Astrocyte of the hippocampus (primary cell): ENCODE data around the gene C8G.

ENCODE experiments used
- DNase-seq: peaks from one replicate; pipeline ENCODE4 v3.0.0; 2011; ENCODE audit warnings: low read depth, low spot score

Gene C8G

DNA sequence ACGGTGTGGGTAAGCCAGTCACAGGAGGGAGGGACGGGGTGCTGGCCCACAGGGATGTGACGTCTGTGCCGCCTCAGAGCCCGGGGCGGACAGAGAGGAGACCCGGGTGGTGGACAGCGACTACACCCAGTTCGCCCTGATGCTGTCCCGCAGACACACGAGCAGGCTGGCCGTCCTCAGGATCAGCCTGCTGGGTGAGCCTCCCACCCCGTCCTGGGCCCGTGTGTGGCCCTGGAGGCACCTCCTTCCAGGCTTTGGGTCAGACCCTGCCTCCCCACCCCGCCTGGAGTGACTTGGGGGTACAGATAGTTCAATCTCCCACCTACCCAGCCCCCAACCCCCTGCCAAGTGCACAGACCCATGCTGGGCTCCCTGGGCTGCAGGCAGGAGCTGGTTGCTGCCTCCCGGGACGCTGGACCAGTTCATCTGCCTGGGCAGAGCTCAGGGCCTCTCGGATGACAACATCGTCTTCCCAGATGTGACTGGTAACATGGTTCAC is 8.8 kb downstream of the C8G start:
- no peak for DNase-seq

DNA sequence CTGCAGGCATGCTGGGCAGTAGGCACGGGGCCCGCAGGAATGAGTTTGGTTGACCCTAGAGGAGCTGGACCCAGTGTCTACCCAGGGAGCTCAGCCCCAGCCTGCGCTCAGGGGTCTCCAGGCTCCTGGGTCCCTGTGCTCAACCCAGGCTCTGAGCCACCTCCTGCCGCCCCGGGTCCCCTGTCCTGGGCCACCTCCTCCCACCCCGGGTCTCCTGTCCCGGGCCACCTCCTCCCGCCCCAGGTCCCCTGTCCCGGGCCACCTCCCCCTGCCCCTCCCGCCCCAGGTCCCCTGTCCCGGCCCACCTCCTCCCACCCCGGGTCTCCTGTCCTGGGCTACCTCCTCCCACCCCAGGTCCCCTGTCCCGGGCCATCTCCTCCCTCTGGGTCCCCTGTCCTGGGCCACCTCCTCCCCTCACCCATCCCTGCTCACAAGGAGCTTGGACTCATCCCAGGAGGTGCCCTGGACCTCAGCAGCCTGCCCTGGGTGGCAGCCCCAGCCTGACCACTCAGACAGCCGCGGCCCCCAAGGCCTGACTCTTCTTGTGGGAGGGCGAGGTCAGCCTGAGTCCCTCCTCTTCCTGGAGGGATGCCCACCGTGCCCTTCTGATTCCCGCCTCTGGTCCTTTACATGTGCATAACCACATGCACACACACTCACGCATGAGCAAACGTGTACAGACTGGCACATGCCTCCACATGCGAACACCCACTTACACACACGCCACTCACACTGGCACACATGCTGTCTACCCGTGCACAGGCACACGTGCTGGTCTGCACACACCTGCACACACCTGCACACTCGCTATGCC is 9.4 kb downstream of the C8G start:
- no peak for DNase-seq

DNA sequence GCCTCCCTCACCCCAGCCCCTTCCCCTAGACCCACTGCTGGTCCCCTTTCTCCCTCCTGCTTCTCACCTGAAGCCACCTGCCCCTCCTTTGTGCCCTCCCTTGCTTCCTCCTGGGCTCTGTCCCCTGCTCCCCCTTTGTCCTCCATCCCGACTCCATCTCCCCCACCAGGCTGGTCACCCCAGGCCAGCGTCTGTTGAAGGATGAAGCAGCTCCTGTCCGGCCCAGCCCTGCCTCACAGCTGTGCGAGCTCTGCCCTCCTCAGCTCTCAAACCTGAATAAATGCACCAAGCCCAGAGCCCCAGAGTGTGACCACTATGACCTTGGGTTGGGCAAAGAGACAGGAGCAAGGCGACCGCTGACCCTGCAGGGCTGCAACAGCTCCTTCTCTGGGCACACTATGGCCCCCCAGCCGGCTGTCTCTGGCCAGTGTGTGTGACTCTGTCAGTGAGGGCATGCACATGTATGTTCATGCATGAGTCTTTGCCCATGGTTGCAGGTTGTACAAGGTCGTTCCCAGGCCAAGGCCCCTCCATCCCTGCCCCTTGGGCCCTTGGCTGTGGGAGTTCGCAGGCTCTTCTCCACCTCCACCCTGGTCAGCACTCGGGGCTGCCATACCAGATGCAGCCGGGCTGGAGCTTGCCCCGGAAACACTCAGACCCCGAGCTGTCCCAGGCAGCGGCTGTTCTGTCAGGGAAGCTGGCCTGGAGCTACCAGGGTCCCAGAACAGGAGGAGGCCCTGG is 10.3 kb downstream of the C8G start:
- no peak for DNase-seq

DNA sequence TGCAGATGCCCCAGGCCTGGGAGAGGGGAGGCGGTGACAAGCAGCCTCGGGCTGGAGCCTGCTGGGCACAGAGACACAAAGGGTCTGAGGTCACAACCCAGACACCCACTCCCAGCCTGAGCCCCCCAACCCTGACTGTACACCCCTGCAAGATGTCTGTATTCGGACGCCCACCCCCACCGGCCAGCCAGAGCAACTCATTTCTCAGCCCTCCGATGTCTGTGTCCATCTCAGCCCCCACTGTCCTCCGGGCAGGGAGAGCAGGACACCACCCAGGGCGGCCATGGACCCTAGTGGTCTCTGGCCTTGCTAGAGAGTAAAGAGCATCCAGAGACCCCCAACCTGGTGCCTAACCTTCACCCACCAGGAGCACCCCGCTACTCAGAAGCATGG is 10.9 kb downstream of the C8G start:
- no peak for DNase-seq

DNA sequence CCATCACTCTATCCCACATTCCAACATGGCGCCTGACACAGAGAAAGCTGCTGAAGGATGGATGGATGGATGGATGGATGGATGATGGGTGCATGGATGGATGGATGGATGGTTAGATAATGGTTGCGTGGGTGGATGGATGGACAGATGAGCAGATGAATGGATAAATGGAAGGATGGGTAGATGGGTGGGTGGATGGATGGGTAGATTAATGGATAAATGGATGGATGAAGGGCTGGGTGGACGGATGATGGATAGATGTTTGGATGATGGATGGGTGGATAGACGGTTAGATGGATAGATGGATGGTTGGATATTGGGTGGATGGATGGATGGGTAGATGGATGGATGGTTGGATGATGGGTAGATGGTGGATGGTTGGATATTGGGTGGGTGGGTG is 11.6 kb downstream of the C8G start:
- DNase-seq: no peak

DNA sequence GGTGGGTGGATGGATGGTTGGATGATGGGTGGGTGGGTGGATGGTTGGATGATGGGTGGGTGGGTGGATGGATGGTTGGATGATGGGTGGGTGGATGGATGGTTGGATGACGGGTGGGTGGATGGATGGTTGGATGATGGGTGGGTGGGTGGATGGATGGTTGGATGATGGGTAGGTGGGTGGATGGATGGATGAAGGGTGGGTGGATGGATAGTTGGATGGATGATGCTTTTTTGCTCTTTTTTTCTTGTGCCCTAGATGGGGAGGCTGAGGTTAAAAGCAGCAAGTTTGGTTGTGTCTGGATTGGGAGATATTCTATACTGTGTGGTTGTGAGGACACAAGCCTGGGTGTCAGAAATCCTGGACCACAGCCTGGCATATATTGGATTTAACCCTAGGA is 12.4 kb downstream of the C8G start:
- DNase-seq: no peak

DNA sequence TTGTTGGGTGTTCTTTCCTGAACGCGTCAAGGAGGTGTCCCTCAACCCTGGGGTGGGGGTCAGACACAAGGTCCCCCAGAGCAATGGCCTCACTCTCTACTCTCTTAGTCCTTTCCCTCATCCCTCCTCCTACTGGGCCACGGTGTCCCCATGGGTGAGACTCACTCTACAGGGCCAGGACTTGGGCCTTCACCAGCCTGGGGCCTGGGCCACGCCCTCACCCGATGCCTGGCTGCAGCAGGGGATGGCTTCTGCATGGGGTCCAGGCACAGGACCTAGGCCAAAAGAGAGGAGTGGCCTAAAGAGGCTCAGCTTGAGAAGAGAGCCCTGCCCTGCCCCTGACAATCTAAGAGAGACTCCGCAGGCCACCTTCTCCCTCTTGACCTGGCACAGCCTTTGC is 12.9 kb downstream of the C8G start:
- no peak for DNase-seq

DNA sequence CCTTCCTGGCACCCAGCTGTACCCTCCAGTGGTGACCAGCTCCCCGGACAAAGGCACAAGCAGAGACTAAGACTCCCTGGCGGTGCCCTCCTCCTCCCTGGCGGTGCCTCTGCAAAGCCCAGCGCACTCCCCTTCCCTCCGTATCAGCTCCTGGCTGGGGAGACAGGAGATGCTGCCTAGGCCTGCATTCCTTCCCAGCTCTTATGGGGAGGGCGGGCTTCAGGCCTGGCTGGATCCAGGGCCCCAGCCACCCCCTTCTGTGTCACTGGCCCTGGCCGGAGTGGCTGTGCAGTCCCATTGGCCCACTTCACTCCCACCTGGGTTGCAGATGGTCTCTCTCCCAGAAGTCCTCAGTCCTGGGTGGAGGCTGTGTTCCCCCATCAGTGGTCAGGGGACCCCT is 13.4 kb downstream of the C8G start:
- DNase-seq: no peak

DNA sequence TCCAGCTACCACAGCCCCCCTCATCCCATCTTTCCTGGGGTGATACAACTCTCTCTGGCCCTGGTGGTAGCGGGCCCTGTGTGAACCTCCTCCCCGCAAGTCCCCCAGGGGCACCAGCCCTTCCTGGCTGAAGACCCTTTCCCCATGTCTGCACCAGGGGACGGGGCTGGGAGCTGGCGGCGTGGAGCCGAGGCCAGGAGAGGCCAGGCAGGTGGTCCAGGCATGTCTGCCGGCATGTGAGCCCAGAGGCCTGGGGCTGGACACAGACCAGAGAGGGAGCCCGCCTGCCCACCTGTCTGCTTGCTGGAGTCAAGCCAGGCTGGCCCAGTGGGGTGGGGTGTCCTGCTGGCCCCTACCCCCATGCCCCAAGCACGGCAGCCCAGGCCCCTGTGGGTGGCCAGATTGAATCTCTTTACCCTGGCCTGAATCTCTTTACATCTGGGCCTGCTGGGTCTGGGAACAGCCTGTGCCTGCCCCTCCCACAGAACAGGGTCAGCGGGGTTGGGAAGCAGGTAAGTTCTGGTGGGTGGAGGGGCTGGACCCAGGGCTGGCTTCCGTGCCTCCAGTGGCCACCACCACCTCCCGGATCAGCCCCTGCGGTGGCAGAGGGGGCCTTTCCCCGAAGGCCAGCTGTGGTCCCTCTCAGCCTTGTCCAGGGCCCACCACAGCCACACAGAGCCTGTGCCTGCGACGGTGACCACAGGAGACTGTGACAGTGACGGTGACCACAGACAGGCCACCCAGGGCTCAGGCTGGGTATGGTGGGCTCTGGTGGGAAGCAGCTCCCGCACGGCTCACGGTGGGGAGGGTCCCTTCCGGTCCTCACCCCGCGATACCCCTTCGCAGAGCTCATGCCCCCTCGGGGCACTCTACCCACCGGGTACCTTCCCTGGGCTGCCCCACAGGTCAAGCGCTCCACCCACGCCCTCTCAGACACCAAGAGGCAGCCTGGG is 14.1 kb downstream of the C8G start:
- no peak for DNase-seq

DNA sequence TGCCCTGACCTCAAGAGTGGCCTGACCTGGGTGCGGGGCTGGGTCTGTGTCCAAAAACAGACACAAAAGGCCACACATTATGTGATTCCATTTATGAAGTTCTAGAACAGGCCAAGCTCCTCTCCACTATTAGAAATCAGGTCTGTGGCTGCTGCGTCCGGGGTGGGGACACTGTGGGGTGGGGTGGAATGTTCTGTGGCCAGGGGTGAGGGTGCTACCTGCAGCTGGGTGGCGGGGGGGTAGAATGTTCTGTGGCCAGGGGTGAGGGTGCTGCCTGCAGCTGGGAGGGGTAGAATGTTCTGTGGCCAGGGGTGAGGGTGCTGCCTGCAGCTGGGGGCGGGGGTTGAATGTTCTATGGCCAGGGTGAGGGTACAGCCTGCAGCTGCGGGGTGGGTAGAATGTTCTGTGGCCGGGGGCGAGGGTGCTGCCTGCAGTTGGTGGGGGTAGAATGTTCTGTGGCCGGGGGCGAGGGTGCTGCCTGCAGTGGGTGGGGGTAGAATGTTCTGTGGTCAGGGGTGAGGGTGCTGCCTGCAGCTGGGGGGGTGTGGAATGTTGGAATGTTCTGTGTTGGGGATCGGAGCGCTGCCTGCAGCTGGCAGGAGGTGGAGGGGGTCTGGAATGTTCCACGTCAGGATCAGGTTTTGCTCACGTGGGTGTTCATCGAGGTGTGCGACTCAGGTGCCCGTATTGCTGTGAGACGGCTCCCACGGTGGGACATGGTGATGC is 15.3 kb downstream of the C8G start:
- peak; percentile 56 for DNase-seq

DNA sequence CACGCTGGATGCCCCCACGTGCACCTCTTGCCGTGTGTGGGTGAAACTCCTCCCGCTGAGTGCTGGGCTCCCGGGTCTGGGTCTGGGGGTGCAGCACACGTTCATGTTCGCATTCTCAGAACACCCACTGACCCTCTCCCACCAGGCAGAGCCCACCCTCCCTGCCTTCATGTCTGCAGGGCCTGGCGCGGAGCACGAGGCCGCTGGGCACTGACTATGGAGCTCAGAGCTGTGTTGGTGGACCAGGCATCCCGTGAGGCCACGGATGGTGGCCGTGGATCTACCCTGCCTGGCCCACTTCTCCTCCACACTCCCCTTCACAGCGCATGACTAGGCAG is 15.9 kb downstream of the C8G start:
- no peak for DNase-seq

DNA sequence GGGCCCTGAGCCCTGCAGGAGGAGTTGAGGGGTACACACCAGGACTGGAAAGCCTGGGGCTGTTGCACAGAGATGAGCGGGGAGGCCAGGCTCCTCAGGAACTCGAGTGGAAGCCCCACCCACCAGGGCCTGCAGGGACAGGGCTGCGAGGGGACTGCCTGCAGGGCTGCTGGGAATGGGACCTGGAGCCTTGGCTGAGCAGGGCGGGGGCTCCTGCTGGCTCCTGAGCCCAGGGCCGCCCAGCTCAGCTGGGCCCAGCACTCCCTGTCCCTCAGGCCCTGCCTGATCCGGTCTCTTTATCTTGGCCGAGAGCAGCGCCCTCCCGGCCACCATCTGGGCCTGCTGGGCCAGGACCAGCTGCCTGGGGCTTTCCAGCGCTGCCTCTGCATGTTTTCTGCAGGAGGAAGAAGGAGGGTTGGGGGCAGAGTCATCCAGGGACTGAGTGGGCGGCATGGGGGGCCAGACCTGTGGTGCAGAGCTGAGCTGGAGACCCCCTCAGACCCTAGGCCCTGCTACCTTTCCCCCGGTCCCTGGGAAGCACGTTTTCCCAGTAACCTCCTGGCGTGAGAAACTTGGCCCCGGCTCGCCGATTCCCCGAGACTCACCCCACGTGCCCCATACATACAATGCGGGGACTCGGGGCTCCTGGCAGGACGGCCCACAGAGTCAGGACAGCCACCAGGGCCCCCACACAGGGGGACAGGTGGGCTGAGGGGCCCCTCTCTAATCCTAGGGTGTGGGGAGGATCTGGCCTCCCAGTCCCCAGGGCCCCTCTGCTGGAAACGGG is 16.4 kb downstream of the C8G start:
- DNase-seq: no peak

DNA sequence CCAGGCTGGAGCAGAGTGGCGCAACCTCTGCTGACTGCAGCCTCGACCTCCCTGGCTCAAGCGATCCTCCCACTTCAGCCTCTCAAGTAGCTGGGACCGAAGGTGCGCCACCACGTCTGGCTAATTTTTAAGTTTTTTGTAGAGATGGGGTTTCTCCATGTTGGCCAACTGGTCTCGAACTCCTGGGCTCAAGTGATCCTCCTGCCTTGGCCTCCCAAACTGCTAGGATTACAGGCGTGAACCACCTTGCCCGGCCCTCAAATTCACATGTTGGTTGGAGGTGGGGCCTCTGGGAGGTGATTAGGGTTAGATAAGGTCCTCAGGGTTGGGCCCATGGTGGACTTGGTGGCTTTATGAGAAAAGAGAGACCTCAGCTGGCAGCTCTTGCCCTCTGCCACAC is 17.1 kb downstream of the C8G start:
- no peak for DNase-seq

DNA sequence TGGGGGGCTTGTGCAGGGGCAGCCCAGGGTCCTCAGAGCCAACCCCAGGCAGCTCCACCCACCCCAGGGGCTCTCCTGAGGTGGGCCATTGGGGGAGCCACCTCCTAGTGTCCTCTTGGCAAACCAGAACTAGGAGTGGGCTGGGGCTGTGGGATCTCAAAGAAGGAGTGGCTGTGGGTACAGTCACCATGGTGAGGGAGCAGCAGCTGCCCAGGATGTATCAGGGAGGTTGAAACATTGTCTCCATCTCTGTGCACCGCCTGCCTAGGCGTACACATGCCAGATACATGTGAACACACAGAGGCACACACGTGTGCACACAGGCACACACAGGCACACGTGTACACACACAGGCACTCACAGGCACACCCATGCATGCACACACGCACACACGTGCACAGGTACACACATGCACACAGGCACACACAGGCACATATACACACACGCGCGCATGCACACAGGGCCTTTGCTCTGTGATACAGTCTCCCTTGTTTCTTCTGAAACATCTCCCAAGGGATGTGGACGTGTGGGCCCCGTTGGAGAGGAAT is 17.7 kb downstream of the C8G start:
- DNase-seq: no peak

DNA sequence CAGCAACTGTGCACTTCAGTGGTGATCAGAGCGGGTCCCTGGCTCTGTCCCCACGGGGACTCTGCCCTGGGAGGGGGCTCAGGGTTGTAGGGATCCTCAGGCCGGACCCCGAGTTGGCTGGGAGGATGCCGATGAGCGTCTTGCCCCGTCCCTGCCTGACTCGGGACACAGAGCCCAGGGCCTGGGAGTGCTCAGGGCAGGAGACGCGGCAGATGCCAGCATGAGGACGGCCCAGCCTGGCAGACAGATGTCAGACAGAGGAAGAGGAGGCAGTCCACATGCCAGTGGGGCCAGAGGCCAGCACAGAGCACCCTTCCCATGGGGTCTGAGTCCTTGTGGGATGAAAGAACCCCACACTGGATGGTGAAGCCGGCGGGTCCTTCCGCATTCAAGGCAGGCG is 18.3 kb downstream of the C8G start:
- no peak for DNase-seq

DNA sequence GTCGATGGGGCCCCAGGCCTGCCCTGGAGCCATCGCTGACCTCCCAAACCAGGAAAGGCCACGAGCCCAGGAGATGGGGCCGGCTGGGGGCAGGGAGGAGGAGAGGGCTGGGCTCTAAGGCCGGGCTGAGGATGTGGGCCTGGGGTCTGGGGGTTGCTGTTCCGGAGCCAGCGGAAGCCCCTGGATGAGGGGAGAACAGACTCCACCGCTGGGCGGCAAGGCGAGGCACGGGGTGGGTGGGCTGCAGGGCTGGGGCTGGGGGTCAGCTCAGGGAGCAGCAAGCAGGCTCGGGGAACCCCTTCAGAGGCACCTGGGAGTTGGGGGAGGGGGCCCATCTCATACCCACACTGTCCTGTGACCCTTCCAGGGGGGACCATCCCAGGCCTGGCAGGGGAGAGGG is 18.7 kb downstream of the C8G start:
- DNase-seq: no peak

DNA sequence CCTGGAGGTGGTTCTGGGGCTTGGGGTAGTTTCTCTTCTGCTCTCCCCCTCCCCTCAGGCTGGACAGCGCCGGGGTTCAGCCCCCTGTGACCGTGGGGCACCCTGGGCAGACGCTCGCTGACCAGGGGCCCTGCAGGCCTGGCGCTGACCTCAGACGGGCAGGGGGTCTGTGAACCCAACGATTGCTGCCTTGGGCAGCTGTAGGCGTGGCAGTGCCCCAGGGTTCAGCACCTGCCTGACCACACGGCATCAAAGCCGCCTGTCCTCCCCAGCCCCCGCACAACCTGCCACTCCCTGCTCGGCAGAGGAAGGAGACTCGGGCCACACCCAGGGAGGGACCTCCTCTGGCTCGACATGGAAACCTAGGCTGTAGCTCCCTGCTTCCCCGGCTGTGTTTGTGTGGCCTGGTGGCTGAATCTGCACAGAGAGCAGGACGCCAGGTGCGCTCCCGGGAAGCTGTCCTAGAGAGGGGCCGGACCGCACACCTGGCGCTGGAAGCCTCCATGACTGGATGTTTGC is 19.2 kb downstream of the C8G start:
- no peak for DNase-seq

DNA sequence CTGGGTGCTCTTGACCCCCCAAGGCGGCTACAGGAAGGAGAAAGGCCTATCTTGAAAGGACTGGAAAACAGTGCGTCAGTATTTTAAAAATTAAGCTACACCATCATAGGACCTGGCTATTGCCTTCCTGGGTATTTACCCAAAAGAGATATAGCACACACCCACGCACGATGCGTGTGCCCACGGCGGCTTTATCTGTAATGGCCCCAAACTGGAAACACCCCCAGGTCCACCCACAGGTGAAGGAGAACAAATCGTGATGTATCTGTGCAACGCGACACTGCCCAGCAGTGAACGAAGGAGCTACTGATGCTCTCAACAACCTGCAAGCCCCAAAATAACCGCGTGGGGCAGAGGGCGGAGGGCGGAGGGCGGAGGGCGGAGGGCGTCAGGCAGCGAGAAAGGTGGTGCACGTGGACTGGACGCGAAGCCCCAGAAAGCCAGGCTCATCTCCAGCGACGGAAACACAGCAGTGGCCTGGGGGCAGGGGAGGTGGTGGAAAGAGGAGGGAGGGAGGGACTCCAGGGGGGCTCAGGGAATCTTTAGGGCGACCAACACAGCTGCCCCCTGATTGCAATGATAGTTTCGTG is 19.9 kb downstream of the C8G start:
- DNase-seq: no peak

DNA sequence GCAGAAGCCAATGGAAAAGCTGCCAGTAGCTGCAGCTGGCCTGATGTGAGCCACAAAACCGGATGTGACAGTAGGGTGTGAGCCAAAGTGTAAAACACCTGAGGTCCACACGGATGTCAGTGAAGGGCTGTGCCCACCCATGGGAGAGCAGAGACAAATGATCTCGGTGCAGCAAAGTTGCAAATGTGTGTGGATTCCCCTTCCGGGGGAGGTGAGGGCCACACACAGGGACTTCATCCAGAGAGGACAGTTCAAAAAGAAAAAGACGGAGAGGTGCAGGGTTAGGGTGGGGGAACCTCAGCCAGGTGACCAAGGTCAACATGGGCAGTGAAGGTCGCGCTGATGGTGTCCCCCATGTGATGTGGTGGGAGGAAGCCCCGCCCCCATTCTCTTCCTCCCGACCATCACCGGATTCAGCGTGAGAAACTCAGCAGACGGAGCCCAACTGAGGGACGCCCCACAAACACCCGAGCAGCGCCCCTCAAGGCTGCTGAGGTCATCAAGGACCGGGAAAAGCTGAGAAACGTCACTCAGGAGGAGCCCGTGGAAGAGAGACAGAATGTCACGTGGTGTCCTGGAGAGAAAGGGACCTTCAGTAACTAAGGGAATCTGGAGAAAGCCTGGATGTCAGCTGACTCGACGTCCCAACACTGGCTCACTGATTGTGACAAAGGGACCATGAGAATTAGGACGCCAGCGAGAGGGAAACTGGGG is 20.9 kb downstream of the C8G start:
- DNase-seq: no peak
